CD8-positive, alpha-beta memory T cell (primary cell): ENCODE measurements around the gene CDK4. TPM values are rescaled to one million over a fixed set of nuclear protein-coding genes. Genes with fewer than 3 reads are reported as not detected.

Experiments used
- CTCF ChIA-PET: fragments of 350-600 bp; sonication (Branson Sonifier 250); formaldehyde crosslinking; loops from one replicate; lab custom pipeline; 2021; ENCODE audit warnings: antibody characterized with exemption; lab: Charles Lee
- POLR2A ChIA-PET: fragments of 350-600 bp; sonication (Branson Sonifier 250); formaldehyde crosslinking; loops from one replicate; lab custom pipeline; 2021; ENCODE audit warnings: antibody characterized with exemption; lab: Charles Lee
- DNase-seq, 5 donors: peaks; one replicate each; pipeline versions ENCODE4 v3.0.0 to v3.0.0-alpha.2; 2020 to 2022; ENCODE audit warnings: mixed read lengths in 1 of 5
- H3K27ac ChIP-seq: one replicate; pipeline ENCODE4 v1.7.0; 2013; ENCODE audit warnings: low read depth, mild to moderate bottlenecking, low read length, moderate library complexity
- H3K27me3 ChIP-seq: 2 replicates; pipeline ENCODE4 v1.7.0; 2013; ENCODE audit warnings: low read length, mild to moderate bottlenecking; ENCODE audit not compliant: insufficient read depth, poor library complexity, severe bottlenecking
- H3K36me3 ChIP-seq: 2 replicates; pipeline ENCODE4 v1.7.0; 2013; ENCODE audit warnings: mild to moderate bottlenecking, low read length, moderate library complexity; ENCODE audit not compliant: insufficient read depth
- H3K4me1 ChIP-seq: 2 replicates; pipeline ENCODE4 v1.7.0; 2013; ENCODE audit warnings: mild to moderate bottlenecking, low read length, moderate library complexity; ENCODE audit not compliant: insufficient read depth
- H3K4me3 ChIP-seq: 2 replicates; pipeline ENCODE4 v1.7.0; 2013; ENCODE audit warnings: mild to moderate bottlenecking, low read length
- H3K9me3 ChIP-seq: 2 replicates; pipeline ENCODE4 v1.7.0; 2013; ENCODE audit warnings: mild to moderate bottlenecking, low read length
- H3K27ac Mint-ChIP-seq, 8 donors: one replicate each; pipeline ENCODE4 v1.8.0; 2020 to 2021; ENCODE audit warnings: mixed read lengths in 8 of 8, mild to moderate bottlenecking in 6 of 8, inconsistent platforms in 3 of 8, moderate library complexity in 3 of 8
- H3K27me3 Mint-ChIP-seq, 2 donors: one replicate each; pipeline ENCODE4 v1.8.0; 2020 to 2021; ENCODE audit warnings: mixed read lengths in 2 of 2, mild to moderate bottlenecking in 1 of 2, moderate library complexity in 1 of 2
- H3K36me3 Mint-ChIP-seq, 3 donors: one replicate each; pipeline ENCODE4 v1.8.0; 2020 to 2021; ENCODE audit warnings: mixed read lengths in 3 of 3, inconsistent platforms in 1 of 3, mild to moderate bottlenecking in 1 of 3
- H3K4me1 Mint-ChIP-seq, 3 donors: one replicate each; pipeline ENCODE4 v1.8.0; 2020 to 2021; ENCODE audit warnings: mixed read lengths in 3 of 3, inconsistent platforms in 1 of 3, mild to moderate bottlenecking in 1 of 3
- H3K4me3 Mint-ChIP-seq, 7 donors: one replicate each; pipeline ENCODE4 v1.8.0; 2020 to 2021; ENCODE audit warnings: mixed read lengths in 7 of 7, mild to moderate bottlenecking in 6 of 7, moderate library complexity in 4 of 7, inconsistent platforms in 2 of 7
- H3K9me3 Mint-ChIP-seq, 5 donors: one replicate each; pipeline ENCODE4 v1.8.0; 2020 to 2022; ENCODE audit warnings: mixed read lengths in 5 of 5, mild to moderate bottlenecking in 3 of 5, moderate library complexity in 2 of 5, inconsistent platforms in 1 of 5
- polyA plus RNA-seq: library from polyadenylated mRNA; unstranded; fragments of 300-500 nt; fragmentation: Illumina TruSeq; gene quantifications from one replicate; pipeline ENCODE4 v1.2.3, GENCODE V29; 2021
- total RNA-seq, 2 experiments: library from RNA; stranded (reverse); gene quantifications; one replicate each; pipeline ENCODE4 v1.2.3, GENCODE V29; 2021

The CDK4 gene
- total and polyA plus RNA-seq, 3 experiments from 2014 or later, result 76.0 to 304 (median 268) TPM

DNA sequence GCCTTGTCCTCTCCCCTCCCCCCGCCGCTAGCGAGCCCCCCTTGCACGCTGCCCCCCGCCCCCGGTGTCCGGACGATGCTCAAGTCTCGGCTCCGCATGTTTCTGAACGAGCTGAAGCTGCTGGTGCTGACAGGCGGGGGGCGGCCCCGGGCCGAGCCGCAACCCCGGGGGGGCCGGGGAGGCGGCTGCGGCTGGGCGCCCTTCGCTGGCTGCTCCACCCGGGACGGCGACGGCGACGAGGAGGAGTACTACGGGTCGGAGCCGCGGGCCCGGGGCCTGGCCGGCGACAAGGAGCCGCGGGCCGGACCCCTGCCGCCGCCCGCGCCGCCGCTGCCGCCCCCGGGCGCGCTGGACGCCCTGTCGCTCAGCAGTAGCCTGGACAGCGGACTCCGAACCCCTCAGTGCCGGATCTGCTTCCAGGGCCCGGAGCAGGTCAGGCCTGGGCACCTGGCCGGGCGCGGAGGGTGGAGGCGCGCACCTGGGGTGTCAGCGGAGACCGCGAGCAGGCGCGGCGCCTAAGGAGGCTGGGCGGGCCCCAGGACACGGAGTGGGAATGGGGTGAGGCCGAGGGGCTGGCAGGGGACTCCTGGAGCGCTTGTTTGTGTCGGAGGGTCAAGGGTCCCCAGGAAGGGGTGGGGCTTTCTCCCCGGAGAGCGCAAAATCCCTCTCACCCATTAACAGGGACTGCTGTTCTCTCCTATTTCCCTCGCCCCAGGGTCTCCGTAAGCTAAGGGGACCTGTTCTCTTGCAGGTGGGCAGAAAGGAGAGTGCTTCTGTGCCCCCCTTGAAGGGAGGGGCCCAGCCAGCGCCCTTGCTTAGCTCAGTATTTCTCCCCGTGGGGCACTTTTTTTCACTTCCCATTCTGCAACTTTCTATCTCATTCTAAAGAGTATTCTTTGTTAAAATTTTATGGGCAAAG, 3.6 kb upstream of the CDK4 start:
- no peaks in the 10 kb centered on the region for H3K9me3 ChIP-seq
- H3K9me3 Mint-ChIP-seq, result no peaks in the 10 kb centered on the region
- peaks cover 0 to 2% of the 10 kb centered on the region in 2 donors for H3K27me3 Mint-ChIP-seq
- ChIA-PET CTCF (interaction anchor here (0.5 to 3.4 kb wide), 17 partner anchors 11 to 237 kb away, joined by 3 to 37 read pairs (median 5); partner anchors contain the start of genes AVIL, CYP27B1, EEF1AKMT3 and METTL1), POLR2A (interaction anchor here (1.4 to 3.0 kb wide), 5 partner anchors 11 to 27 kb away, joined by 5 to 12 read pairs (median 6); partner anchors contain the start of genes CYP27B1, EEF1AKMT3, METTL1 and TSFM)
- H3K36me3 Mint-ChIP-seq, result peaks cover 4 to 46% (median 4%) of the 10 kb centered on the region in 3 donors
- H3K4me1 Mint-ChIP-seq, result peaks cover 59 to 70% (median 65%) of the 10 kb centered on the region in 3 donors
- peak overlapping the region; percentile 52 for H3K4me3 ChIP-seq
- H3K4me1 ChIP-seq, result peaks cover 48% of the 10 kb centered on the region
- DNase-seq, result peak; percentile 36 to 73 (median 51)
- H3K4me3 Mint-ChIP-seq, result peak overlapping the region; percentile 83 to 97 (median 89)
- H3K27ac ChIP-seq, result peak overlapping the region; percentile 40
- peaks cover 13% of the 10 kb centered on the region for H3K36me3 ChIP-seq
- no peaks in the 10 kb centered on the region for H3K27me3 ChIP-seq
- H3K27ac Mint-ChIP-seq, result peak overlapping the region; percentile 78 to 97 (median 91)

DNA sequence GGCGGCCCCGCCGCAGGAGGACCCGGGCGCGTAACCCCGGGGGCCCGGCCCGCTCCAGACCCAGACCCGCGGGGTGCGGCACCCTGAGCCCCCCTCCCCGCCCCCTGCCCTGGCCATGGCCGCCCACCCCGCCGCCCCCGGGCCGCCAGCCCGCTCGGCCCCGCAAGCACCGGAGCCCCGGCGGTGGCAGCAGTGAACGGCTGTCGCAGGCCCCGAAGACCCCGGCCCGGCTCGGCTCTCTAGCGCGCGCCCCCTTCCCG, 3.0 kb upstream of the CDK4 start:
- H3K27me3 Mint-ChIP-seq, result peaks cover 0 to 2% of the 10 kb centered on the region in 2 donors
- Histone ChIP-seq H3K4me1 (peaks cover 50% of the 10 kb centered on the region), H3K9me3 (no peaks in the 10 kb centered on the region), H3K27me3 (no peaks in the 10 kb centered on the region), H3K36me3 (peaks cover 11% of the 10 kb centered on the region), H3K27ac (no peak overlapping the region), H3K4me3 (no peak overlapping the region)
- peak overlapping the region in 5 of 7 donors; percentile 48 to 95 (median 54) for H3K4me3 Mint-ChIP-seq
- H3K27ac Mint-ChIP-seq, result peak overlapping the region in 1 of 8 donors; percentile 63
- H3K9me3 Mint-ChIP-seq, result no peaks in the 10 kb centered on the region
- peaks cover 4 to 52% (median 4%) of the 10 kb centered on the region in 3 donors for H3K36me3 Mint-ChIP-seq
- POLR2A ChIA-PET, result interaction anchor here (3.0 kb wide), 1 partner anchor 12 kb away, joined by 12 read pairs; the partner anchor contains the start of gene CYP27B1
- peaks cover 60 to 76% (median 70%) of the 10 kb centered on the region in 3 donors for H3K4me1 Mint-ChIP-seq
- CTCF ChIA-PET, result interaction anchor here (0.5 to 3.4 kb wide), 4 partner anchors 11 to 150 kb away, joined by 3 to 37 read pairs (median 17); partner anchors contain the start of genes CYP27B1 and TSFM
- DNase-seq, result no peak

DNA sequence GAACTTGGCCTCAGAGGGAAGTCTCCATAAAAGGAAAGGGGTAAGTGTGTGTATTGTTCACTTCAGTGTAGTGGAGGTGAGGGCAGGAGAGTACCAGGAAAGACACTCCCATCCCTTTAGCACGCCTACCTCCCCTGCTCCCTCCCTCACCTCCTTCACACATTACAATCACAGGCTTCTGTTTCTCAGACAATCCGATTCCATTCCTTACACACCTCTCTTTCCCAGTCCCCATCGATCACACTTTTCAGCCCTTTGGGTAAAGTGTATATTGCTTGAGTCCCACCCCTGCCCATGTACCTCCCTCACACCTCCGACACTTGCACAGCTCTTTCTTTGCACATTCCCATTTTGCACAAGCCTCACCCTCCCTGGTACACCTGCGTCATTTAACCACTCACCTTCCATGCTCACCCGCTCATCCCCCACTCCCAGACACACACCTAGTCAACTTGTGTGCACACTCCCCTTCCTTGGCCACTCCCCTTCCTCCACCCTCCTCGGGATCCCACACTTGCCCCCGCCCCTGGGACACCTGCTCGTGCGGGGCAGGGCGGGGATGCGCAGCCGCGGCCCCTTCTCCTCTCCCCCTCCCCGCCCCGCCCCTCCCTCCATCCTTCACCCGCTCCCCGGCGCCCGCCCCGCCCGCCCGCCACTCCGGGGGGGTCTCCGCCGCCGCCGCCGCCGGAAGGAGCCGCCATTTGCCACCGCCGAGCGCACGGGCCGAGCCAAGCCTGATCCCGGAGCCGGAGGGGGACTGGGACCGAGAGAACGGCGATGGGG, 2.5 kb upstream of the CDK4 start, which contains the start of gene MARCHF9:
Gene MARCHF9, plus strand, starts transcription at position 693 of the 783 bp plus-strand sequence. CDS start 426 bp downstream, outside the sequence.
- no peaks in the 10 kb centered on the region for H3K27me3 ChIP-seq
- H3K4me3 Mint-ChIP-seq, result peak within 1 kb of the TSS; percentile 88 to 97 (median 94)
- H3K36me3 Mint-ChIP-seq, result peaks cover 4 to 49% (median 4%) of the 10 kb centered on the region in 3 donors

DNA sequence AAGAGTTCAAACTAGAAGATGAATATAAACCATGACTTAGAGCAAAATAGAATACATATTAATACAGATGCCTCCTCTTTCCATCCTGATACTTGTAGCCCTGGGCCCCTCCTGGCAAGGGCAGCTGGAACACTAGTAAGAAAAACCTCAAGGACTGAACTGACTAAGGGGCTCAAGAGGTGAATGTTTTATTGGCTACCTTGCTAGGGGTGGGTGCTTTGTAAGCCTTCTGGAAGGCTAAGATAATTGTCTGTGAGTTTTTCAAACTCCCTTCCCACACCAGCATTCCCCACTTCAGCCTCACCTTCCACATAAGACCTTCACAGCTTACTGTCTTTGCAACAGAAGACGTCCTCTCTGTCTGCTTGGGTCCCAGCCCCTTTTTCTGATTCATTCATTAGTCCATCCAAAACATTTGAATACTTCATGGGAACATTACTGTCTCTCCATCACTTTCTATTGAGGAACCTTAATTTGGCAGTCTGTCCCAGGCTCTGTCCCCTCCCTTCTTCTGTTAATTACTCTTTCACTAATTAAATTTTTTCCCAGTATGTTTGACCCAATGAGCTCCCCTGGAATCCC, 1.7 kb upstream of the CDK4 start:
- H3K4me3 Mint-ChIP-seq, result peak overlapping the region; percentile 86 to 95 (median 92)
- no peak for DNase-seq
- CTCF ChIA-PET, result interaction anchor here (0.8 to 3.4 kb wide), 3 partner anchors 17 to 151 kb away, joined by 3 to 30 read pairs (median 3); partner anchors contain the start of gene TSFM
- Histone ChIP-seq H3K9me3 (no peaks in the 10 kb centered on the region), H3K27me3 (no peaks in the 10 kb centered on the region), H3K4me3 (peak overlapping the region; percentile 65), H3K4me1 (peaks cover 50% of the 10 kb centered on the region), H3K27ac (peak overlapping the region; percentile 69), H3K36me3 (peaks cover 15% of the 10 kb centered on the region)
- peaks cover 0 to 49% (median 3%) of the 10 kb centered on the region in 3 donors for H3K36me3 Mint-ChIP-seq
- H3K27me3 Mint-ChIP-seq, result peaks cover 0 to 2% of the 10 kb centered on the region in 2 donors
- POLR2A ChIA-PET, result interaction anchor here (0.6 to 3.0 kb wide), 2 partner anchors 12 to 13 kb away, joined by 3 to 12 read pairs; partner anchors contain the start of gene CYP27B1
- H3K27ac Mint-ChIP-seq, result peak overlapping the region; percentile 93 to 100 (median 96)
- peaks cover 50 to 66% (median 59%) of the 10 kb centered on the region in 3 donors for H3K4me1 Mint-ChIP-seq
- no peaks in the 10 kb centered on the region for H3K9me3 Mint-ChIP-seq

More for the DNA sequence above, 2.5 kb upstream of the CDK4 start, which contains the start of gene MARCHF9:
- peak within 1 kb of the TSS; percentile 65 for H3K4me3 ChIP-seq
- H3K27me3 Mint-ChIP-seq, result peaks cover 0 to 2% of the 10 kb centered on the region in 2 donors
- no peaks in the 10 kb centered on the region for H3K9me3 Mint-ChIP-seq
- no peaks in the 10 kb centered on the region for H3K9me3 ChIP-seq
- peaks cover 50% of the 10 kb centered on the region for H3K4me1 ChIP-seq
- ChIA-PET CTCF (interaction anchor here (0.5 to 3.4 kb wide), 6 partner anchors 12 to 150 kb away, joined by 3 to 37 read pairs (median 4); partner anchors contain the start of genes CYP27B1 and TSFM), POLR2A (interaction anchor here (0.6 to 3.0 kb wide), 2 partner anchors 12 kb away, joined by 3 to 12 read pairs; partner anchors contain the start of gene CYP27B1)
- H3K36me3 ChIP-seq, result peaks cover 11% of the 10 kb centered on the region
- peaks cover 55 to 71% (median 65%) of the 10 kb centered on the region in 3 donors for H3K4me1 Mint-ChIP-seq
- H3K27ac ChIP-seq, result peak within 1 kb of the TSS; percentile 69
- DNase-seq, result peak; percentile 76 to 92 (median 81)
- peak within 1 kb of the TSS; percentile 93 to 100 (median 97) for H3K27ac Mint-ChIP-seq

DNA sequence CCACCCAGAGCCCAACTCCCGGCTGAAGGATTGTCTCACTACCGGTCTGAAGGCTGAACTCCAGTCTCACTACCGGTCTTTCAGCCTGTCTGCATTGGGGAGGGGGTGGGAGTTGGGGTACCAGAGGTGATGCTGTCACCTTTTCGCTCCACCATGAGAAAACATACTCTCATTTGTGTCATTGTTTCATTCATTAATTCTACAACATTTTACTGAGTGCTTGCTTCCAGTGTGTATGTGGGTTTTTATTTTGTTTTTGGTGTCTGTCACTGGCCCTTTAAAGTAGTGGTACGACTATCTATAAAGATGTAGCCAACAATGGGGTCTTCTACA, 524 bp upstream of the CDK4 start:
- CTCF ChIA-PET, result interaction anchor here (1.0 to 1.2 kb wide), 2 partner anchors 10 to 12 kb away, joined by 4 read pairs; no protein-coding TSS in a partner anchor
- H3K4me1 Mint-ChIP-seq, result peaks cover 48 to 60% (median 59%) of the 10 kb centered on the region in 3 donors
- peak overlapping the region; percentile 86 to 96 (median 91) for H3K4me3 Mint-ChIP-seq
- H3K36me3 Mint-ChIP-seq, result peaks cover 0 to 46% (median 3%) of the 10 kb centered on the region in 3 donors
- POLR2A ChIA-PET, result interaction anchor here (1.1 kb wide), 1 partner anchor 11 kb away, joined by 6 read pairs; no protein-coding TSS in a partner anchor
- H3K27ac ChIP-seq, result peak overlapping the region; percentile 86
- H3K36me3 ChIP-seq, result peaks cover 13% of the 10 kb centered on the region
- peak overlapping the region; percentile 93 to 100 (median 96) for H3K27ac Mint-ChIP-seq
- no peaks in the 10 kb centered on the region for H3K27me3 ChIP-seq
- peaks cover 0 to 2% of the 10 kb centered on the region in 2 donors for H3K27me3 Mint-ChIP-seq
- no peaks in the 10 kb centered on the region for H3K9me3 Mint-ChIP-seq
- peaks cover 50% of the 10 kb centered on the region for H3K4me1 ChIP-seq
- no peaks in the 10 kb centered on the region for H3K9me3 ChIP-seq
- H3K4me3 ChIP-seq, result peak overlapping the region; percentile 20
- DNase-seq, result no peak

DNA sequence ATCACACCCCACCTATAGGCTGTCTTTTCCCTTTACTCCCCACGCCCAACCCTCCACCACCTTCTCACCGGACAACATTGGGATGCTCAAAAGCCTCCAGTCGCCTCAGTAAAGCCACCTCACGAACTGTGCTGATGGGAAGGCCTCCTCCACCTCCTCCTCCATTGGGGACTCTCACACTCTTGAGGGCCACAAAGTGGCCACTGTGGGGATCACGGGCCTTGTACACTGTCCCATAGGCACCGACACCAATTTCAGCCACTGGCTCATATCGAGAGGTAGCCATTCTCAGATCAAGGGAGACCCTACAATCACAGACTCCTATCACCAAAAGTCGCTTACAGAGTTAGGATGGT, 700 bp downstream of the CDK4 start:
- POLR2A ChIA-PET, result interaction anchor here (0.8 to 1.1 kb wide), 2 partner anchors 10 to 663 kb away, joined by 3 to 6 read pairs; no protein-coding TSS in a partner anchor

More for the DNA sequence above, 700 bp downstream of the CDK4 start:
- H3K9me3 Mint-ChIP-seq, result no peaks in the 10 kb centered on the region
- peak overlapping the region; percentile 86 for H3K27ac ChIP-seq
- H3K36me3 Mint-ChIP-seq, result peaks cover 0 to 50% (median 7%) of the 10 kb centered on the region in 3 donors
- peak overlapping the region; percentile 86 to 96 (median 91) for H3K4me3 Mint-ChIP-seq
- H3K4me1 Mint-ChIP-seq, result peaks cover 42 to 57% (median 55%) of the 10 kb centered on the region in 3 donors
- H3K27ac Mint-ChIP-seq, result peak overlapping the region; percentile 93 to 100 (median 96)
- H3K9me3 ChIP-seq, result no peaks in the 10 kb centered on the region
- CTCF ChIA-PET, result interaction anchor here (1.2 to 1.8 kb wide), 3 partner anchors 8 to 11 kb away, joined by 4 to 9 read pairs (median 8); no protein-coding TSS in a partner anchor
- peaks cover 19% of the 10 kb centered on the region for H3K36me3 ChIP-seq
- H3K27me3 ChIP-seq, result no peaks in the 10 kb centered on the region
- H3K4me1 ChIP-seq, result peaks cover 43% of the 10 kb centered on the region
- peaks cover 0 to 2% of the 10 kb centered on the region in 2 donors for H3K27me3 Mint-ChIP-seq
- DNase-seq, result no peak
- peak overlapping the region; percentile 92 for H3K4me3 ChIP-seq
